Measurements from ENCODE around the gene NARS2. TPM values are rescaled to one million over a fixed set of nuclear protein-coding genes. Genes with fewer than 3 reads are reported as not detected.
A peak's percentile ranks its signal among the peaks of the same experiment; 100 is the strongest.

Gene NARS2
- total and polyA plus RNA-seq, 9 of the 15 experiments (the other 6 are each of a cell fraction or from before 2014, with no cell fraction given), result 26.8 to 48.0 (median 34.2) TPM

DNA sequence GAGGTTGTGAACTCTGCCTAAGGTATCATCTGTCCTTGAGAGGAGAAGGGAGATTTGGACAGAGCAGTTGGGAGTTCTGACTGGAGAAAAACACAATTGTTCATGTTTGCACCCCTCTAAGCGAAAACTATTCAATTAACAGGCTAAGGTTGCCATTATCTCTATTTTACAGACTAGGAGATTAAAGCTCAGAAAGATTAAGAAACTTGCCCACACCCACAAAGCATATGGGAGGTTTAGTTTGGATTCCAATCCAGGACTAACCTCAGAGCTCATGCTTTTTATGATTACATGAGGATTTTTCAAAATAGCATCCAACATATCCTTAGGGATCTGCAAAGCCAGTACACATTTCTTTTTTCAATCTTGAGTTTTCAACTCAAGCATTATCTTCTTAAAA, 179.1 kb downstream of the NARS2 start (continued):
- TF ChIP-seq, protein P1, sequence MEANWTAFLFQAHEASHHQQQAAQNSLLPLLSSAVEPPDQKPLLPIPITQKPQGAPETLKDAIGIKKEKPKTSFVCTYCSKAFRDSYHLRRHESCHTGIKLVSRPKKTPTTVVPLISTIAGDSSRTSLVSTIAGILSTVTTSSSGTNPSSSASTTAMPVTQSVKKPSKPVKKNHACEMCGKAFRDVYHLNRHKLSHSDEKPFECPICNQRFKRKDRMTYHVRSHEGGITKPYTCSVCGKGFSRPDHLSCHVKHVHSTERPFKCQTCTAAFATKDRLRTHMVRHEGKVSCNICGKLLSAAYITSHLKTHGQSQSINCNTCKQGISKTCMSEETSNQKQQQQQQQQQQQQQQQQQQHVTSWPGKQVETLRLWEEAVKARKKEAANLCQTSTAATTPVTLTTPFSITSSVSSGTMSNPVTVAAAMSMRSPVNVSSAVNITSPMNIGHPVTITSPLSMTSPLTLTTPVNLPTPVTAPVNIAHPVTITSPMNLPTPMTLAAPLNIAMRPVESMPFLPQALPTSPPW (CRISPR knock-in tag; IDR thresholded peaks at IDR 0.05), result 0 out of 2 replicates have a peak, but pooled peaks have one; percentile 15
- TF ChIP-seq CBFA2T2 (conservative IDR thresholded peaks at IDR 0.05) (peak; percentile 53), TEAD4 (IDR thresholded peaks at IDR 0.05; ENCODE audit: low read length) (peak; percentile 73), TEAD4 (CRISPR knock-in tag; IDR thresholded peaks at IDR 0.05; ENCODE audit: borderline replicate concordance) (no peak), SMARCE1 (IDR thresholded peaks at IDR 0.05) (0 out of 2 replicates have a peak, but pooled peaks have one; percentile 35), RBM34 (IDR thresholded peaks at IDR 0.05; ENCODE audit: borderline replicate concordance, insufficient read depth, low read length) (no peak), ARID1B (IDR thresholded peaks at IDR 0.05) (peak; percentile 70)
- TF ChIP-seq, protein P2, sequence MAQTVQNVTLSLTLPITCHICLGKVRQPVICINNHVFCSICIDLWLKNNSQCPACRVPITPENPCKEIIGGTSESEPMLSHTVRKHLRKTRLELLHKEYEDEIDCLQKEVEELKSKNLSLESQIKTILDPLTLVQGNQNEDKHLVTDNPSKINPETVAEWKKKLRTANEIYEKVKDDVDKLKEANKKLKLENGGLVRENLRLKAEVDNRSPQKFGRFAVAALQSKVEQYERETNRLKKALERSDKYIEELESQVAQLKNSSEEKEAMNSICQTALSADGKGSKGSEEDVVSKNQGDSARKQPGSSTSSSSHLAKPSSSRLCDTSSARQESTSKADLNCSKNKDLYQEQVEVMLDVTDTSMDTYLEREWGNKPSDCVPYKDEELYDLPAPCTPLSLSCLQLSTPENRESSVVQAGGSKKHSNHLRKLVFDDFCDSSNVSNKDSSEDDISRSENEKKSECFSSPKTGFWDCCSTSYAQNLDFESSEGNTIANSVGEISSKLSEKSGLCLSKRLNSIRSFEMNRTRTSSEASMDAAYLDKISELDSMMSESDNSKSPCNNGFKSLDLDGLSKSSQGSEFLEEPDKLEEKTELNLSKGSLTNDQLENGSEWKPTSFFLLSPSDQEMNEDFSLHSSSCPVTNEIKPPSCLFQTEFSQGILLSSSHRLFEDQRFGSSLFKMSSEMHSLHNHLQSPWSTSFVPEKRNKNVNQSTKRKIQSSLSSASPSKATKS (CRISPR knock-in tag; IDR thresholded peaks at IDR 0.05), result no peak

Measured in K562 (cell line).